Colon (tissue), 2 donors: ENCODE data around the gene BAZ2B.

ENCODE experiments used
- FAIRE-seq: peaks from 2 replicates; lab custom pipeline; 2012; peaks lifted over from hg19 to GRCh38; lab: Jason Lieb, UNC
- donor health status: control.
- donor health status: control.

Gene BAZ2B

GRCh38 chr2:159461076-159461475, 155.3 kb downstream of the BAZ2B start:
- FAIRE-seq: peak; percentile 60

- FAIRE-seq: peak; percentile 24
Measured at GRCh38 chr2:159460227-159460626, 156.1 kb downstream of the BAZ2B start.

DNA sequence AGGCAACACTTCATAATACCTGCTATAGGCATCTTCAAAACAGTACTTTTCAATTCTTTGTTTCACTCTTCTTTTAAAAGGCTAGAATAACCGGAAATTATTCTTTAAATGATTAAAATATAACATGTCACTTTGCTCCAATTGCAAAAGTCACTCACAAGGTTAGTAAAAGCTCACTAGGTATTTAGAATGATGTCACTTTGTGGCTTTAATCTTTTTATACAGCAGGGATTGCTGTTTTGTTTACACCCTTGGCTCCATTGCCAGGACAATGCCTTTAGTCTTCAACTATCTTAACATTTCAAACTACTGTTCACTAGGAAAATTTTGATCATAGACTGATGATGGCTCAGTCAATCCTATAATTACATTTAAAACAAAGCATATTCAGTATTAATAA, 157.1 kb downstream of the BAZ2B start:
- FAIRE-seq: peak; percentile 31

DNA sequence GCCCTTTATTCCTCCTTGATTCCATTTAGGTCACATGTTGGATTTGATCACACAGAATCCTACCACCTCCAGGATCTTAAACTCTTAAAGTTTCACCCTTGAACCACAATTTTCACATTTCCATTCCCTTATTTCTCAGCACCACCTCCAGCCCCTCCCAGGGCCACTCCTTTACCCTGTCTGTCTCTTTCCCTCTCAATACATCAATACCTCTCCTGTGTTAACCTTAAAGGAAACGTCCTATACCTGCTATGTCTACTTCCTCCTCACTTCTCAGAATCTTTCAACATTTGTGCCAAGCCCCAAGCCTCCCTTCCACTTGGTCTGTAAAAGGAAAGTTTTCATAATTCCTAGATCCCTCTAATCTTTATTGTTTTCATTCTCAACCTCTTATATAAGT, 158.8 kb downstream of the BAZ2B start:
- FAIRE-seq: no peak

GRCh38 chr2:159456500-159457426, 159.6 kb downstream of the BAZ2B start:
- peak; percentile 73 for FAIRE-seq

DNA sequence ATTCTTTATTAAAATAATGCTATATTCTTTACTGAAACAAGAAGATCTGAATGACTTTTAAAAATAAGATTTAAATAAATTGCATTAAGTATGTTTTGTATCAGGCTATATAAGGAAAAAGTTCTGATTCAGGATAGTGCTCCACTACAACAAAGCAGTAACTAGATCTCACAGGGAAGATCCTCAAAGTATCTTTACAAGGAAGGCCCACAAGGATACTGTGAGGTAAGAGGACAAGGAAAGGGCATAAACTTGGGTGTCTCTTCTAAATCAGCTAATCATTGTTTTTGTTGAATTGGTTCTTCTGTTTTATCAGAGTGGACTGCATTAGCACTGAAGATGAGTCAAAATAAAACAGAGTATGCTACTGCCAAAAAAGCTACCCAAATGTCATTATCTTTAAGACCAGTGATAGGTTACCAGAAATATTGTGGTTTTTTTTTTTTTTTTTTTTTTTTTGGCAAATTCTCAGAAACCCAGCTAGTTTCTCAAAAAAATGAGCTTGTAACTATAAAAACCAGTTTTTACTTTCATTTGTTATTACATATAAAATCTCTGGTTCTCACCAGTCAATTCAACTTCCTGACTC, 160.9 kb downstream of the BAZ2B start:
- FAIRE-seq: no peak

- no peak for FAIRE-seq
Measured at GRCh38 chr2:159454185-159454584, 162.2 kb downstream of the BAZ2B start.

GRCh38 chr2:159450180-159450579, 166.2 kb downstream of the BAZ2B start:
- FAIRE-seq: peak; percentile 14

DNA sequence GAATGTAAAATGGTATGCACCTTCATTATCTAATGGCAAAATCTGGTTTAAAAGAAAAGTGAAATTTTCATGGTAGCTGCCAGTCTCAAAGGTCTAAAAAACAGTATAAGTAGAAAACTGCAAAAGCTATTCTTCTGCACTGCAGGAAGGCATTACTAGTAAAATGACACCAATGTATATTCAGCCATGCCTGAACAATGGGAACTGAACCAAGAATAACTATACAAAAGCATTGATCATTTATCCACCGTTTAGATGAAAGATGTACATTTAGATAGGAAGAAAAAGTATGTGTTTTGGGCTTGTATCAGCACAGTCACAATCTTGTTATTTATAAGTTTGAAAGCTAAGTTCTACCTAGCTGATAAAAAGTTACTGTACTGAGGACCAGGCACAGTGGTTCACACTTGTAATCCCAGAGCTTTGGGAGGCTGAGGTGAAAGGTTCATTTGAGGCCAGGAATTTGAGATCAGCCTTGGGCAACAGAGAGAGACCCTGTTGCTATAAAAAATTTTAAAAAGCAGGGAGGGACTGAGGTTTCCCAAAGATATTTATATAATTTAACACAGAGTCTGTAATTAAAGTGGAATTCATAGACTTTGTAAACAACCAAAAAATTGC, 166.7 kb downstream of the BAZ2B start:
- no peak for FAIRE-seq

GRCh38 chr2:159446817-159447216, 169.5 kb downstream of the BAZ2B start:
- no peak for FAIRE-seq

- no peak for FAIRE-seq
Measured at GRCh38 chr2:159446201-159446600, 170.1 kb downstream of the BAZ2B start.

DNA sequence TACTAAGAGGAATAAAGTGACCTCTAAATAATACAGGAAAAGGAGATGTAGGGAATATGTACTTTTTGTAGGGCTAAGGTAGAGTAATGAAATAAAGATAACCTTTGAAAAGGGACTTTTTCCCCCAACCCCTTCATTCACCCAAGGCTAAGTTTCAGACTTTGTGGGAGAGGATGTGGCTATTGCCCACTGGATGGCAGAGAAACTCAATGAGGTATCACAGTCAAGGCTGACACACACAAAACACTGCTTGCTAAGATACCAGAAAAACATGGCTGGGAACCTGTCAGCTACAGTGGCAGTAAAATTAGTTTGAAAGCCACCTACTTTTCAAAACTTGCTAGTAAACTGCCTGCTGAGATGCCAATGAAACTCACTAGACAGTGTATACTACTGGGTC, 171.0 kb downstream of the BAZ2B start:
- no peak for FAIRE-seq

DNA sequence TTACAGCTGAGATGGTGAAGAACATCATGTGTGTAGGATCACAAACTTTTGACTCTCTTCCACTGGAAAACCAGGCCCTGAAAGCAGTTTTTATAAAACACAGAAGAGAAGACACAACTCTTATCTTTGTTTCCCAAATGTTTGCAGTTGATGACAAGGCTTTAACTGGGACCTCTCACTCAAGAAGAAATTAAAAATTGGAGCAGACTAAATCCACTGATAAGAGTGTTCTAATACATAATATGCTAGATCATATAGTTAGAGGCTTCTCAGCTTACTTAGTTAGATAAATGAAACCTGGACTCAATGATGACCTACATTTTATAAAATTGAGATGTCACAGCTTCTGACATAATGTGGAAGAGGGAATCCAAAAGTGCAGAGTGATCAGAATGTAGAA, 171.6 kb downstream of the BAZ2B start:
- no peak for FAIRE-seq

GRCh38 chr2:159442159-159442852, 174.0 kb downstream of the BAZ2B start:
- no peak for FAIRE-seq

DNA sequence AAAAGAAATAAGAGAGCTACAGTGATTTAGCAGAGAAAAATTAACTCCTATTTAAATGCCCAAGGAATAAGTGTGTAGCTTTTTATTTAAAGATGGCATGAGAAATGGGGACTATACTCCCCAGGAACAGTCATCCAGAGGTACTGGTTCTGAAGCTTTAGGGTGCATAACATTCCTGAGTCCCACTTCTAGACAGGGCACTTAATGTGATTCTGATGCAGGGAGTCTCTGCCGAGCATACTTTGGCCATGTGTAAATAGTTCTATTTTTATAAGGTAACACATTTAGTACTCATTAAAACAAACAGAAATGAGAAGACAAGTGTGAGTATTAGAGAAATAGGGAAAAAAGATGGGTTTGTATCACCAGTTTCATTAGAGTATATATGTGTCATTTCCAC, 175.2 kb downstream of the BAZ2B start:
- FAIRE-seq: no peak

GRCh38 chr2:159439421-159439820, 176.9 kb downstream of the BAZ2B start:
- FAIRE-seq: no peak

- peak; percentile 43 for FAIRE-seq
Measured at GRCh38 chr2:159438720-159439353, 177.5 kb downstream of the BAZ2B start.

- FAIRE-seq: no peak
Measured at GRCh38 chr2:159438284-159438683, 178.1 kb downstream of the BAZ2B start.

- no peak for FAIRE-seq
Measured at GRCh38 chr2:159432610-159433009, 183.7 kb downstream of the BAZ2B start.

- FAIRE-seq: no peak
Measured at GRCh38 chr2:159427048-159427447, 189.3 kb downstream of the BAZ2B start.

DNA sequence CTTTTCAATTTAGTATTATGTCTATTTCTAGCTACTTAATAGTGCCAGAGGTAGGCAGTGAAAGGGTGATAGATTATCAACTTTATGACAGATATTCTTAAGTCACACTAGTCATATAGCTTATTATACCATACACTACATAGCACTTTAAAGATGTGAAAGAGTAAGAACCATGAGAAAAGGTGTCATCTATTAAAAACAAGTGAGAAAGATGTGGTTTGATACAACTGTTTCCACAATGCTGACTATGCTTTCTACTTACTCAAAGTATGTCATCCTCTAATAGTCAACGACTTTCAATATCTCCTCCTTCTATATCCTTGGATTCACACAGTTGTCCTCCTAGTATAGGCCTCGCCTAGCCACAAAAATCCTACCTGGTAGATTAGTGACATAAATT, 196.9 kb downstream of the BAZ2B start:
- FAIRE-seq: no peak

- FAIRE-seq: no peak
Measured at GRCh38 chr2:159411460-159411859, 204.9 kb downstream of the BAZ2B start.
